Epithelial cell of proximal tubule (primary cell): Measurements from ENCODE around the gene SLC6A2. TPM values are rescaled to one million over a fixed set of nuclear protein-coding genes. Genes with fewer than 3 reads are reported as not detected.

Experiments used
- DNase-seq: peaks from one replicate; pipeline ENCODE4 v3.0.0-alpha.2; 2011; ENCODE audit warnings: low read depth
- H3K4me3 ChIP-seq: 2 replicates; pipeline ENCODE4 v1.5.1; 2011; ENCODE audit warnings: low read depth, mild to moderate bottlenecking, low read length
- total RNA-seq: library from RNA; depleted of rRNA; stranded (reverse); fragments of >200 nt; gene quantifications from 2 replicates; pipeline ENCODE4 v1.2.3, GENCODE V29; 2015
- TF ChIP-seq, protein P1 (sequence below): conservative IDR thresholded peaks from 2 replicates; pipeline ENCODE4 v1.5.1; 2012; ENCODE audit warnings: low read depth, mild to moderate bottlenecking, low read length

SLC6A2 gene
- total RNA-seq, 1 donor from 2014 or later, result not detected

DNA sequence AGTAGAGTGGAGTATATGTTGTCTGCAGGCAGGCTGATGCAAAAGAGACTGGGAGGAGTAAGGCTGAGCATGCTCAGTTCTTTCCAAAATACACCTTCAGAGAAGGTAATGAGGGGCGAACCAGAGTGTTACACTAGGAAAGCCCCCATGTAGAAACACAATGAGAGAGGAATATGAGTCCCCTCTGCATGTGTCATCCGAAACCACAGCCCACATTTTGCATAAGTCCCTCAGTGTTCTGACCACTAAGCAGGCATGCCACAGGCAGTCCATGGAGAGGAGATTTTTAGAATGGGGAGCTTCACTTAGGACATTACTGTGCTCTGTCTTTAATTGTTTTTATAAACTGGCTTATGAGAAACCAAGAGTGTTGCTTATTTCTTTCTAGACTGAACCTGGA, 32.0 kb downstream of the SLC6A2 start:
- H3K4me3 ChIP-seq, result no peak overlapping the region
- no peak for DNase-seq
- TF ChIP-seq, protein P1, sequence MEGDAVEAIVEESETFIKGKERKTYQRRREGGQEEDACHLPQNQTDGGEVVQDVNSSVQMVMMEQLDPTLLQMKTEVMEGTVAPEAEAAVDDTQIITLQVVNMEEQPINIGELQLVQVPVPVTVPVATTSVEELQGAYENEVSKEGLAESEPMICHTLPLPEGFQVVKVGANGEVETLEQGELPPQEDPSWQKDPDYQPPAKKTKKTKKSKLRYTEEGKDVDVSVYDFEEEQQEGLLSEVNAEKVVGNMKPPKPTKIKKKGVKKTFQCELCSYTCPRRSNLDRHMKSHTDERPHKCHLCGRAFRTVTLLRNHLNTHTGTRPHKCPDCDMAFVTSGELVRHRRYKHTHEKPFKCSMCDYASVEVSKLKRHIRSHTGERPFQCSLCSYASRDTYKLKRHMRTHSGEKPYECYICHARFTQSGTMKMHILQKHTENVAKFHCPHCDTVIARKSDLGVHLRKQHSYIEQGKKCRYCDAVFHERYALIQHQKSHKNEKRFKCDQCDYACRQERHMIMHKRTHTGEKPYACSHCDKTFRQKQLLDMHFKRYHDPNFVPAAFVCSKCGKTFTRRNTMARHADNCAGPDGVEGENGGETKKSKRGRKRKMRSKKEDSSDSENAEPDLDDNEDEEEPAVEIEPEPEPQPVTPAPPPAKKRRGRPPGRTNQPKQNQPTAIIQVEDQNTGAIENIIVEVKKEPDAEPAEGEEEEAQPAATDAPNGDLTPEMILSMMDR, result no peak

DNA sequence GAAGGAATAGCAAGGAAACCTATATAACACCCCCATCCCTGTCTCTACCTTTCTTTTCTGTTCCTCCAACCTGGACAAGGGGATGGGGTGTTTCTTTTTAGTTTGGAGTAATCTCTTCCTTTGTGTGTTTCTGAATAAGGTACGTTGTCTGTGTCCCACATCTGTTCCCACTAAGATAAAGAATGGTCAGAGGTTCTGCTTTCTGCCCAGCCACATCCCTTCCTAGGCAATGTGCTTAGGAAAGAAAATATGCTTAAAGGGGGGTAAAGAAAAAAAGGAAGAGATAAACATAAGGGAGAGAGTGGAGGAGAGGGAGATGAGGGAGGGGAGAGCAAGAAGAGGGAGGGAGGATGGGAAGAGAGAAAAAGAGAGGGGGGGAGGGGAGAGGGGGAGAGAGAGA, 35.1 kb downstream of the SLC6A2 start:
- no peak overlapping the region for H3K4me3 ChIP-seq
- TF ChIP-seq, protein P1, result no peak
- no peak for DNase-seq

DNA sequence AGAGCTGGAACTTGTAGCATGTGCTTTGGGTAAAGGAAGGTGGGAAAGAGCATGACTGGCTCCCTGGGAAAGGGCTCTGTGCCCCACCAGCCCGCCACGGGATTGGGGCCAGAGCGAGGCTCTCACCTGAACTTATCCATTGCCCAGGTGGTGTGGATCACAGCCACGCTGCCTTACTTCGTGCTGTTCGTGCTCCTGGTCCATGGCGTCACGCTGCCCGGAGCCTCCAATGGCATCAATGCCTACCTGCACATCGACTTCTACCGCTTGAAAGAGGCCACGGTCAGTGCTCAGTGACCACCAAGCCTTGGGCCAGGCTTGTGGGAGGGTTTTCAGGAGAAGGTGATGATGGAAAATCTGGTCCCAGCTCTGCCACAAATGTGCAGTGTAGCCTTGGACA, 36.0 kb downstream of the SLC6A2 start:
- TF ChIP-seq, protein P1, result no peak

DNA sequence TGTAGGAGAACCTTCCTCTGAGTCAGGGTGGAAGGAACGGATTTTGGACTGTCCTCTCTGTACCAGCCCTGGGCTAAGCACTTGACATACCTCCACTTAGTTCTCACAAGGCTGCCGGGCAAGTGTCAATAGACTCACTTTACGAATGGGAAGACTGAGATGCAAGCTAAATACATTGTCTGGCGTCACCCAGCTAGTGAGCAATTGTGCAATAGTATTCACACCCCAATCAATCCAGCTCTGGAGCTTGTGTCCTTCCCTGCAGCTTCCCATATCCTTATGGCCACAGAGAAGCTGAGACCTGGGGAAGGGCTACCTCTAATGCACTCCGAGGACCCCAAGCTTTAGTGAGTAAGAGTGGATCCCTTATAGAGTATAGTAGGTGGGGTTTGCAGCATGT, 39.8 kb downstream of the SLC6A2 start:
- TF ChIP-seq, protein P1, result no peak

More for the DNA sequence above, 36.0 kb downstream of the SLC6A2 start:
- H3K4me3 ChIP-seq, result no peak overlapping the region
- DNase-seq, result no peak

DNA sequence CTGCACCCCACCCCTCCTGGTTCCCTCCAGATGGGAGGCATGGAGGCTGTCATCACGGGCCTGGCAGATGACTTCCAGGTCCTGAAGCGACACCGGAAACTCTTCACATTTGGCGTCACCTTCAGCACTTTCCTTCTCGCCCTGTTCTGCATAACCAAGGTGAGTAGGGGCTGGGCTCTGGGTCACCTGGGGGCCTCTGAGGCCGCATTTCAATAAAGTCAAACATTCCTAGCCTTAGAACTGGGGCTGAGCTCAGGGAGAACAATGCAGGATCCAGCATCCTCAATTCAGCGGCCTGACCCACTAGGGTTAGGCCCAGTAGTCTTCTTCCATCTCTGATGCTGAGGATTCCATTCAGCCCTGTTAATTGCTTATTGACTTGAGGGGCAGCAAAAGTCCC, 42.1 kb downstream of the SLC6A2 start:
- no peak overlapping the region for H3K4me3 ChIP-seq
- TF ChIP-seq, protein P1, result no peak
- DNase-seq, result no peak

More for the DNA sequence above, 39.8 kb downstream of the SLC6A2 start:
- H3K4me3 ChIP-seq, result no peak overlapping the region
- DNase-seq, result no peak

DNA sequence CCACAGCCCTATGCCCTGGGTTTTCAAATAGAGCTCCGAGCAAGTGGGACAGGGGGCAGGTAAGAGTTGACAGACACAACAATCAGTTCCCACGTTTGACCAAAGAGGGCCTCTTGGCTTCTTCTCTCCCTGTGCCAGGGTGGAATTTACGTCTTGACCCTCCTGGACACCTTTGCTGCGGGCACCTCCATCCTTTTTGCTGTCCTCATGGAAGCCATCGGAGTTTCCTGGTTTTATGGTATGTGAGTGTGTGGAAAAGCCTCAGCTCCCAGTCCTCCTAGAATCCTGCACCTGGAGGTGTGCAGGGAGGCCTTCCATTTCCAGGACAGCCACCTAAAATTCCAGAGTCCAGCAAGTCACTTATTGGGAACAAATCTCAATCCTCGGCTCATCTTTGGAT, 42.5 kb downstream of the SLC6A2 start:
- H3K4me3 ChIP-seq, result no peak overlapping the region
- DNase-seq, result no peak
- TF ChIP-seq, protein P1, result no peak

DNA sequence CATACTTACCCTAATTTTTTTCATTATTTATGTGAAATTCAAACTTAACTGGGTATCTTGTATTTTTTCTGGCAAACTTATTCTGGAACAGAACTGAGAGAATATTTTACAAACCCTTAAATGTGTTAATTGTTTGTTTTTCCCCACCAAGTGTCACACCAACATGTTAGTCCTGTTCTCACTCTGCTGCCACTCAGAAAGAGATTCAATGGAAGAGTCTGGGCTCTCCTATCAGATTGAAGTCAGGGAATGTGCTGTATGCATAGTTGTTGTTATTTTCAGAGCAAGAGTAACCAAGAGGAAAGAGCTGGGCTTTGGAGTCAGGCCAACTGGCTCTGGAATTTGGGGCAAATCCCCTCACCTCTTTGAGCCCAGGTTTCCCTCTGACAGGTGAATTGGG, 43.2 kb downstream of the SLC6A2 start:
- no peak overlapping the region for H3K4me3 ChIP-seq
- TF ChIP-seq, protein P1, result no peak

More for the DNA sequence above, 43.2 kb downstream of the SLC6A2 start:
- DNase-seq, result no peak
